HUES48 (cell line): ENCODE data around the gene LIX1.
A peak's percentile ranks its signal among the peaks of the same experiment; 100 is the strongest.
"Not testable (repeated sequence)": the region's sequence is repeated elsewhere in the genome, so short reads cannot be mapped to it uniquely, and the experiment has no call there.

ENCODE experiments used
- H3K27ac ChIP-seq: one replicate; pipeline ENCODE4 v1.7.0; 2013; ENCODE audit warnings: low read depth, low read length, inconsistent platforms
- H3K27me3 ChIP-seq: 2 replicates; pipeline ENCODE4 v1.6.1; 2013; ENCODE audit warnings: mild to moderate bottlenecking, low read length; ENCODE audit not compliant: control insufficient read depth, insufficient read depth
- H3K36me3 ChIP-seq: 2 replicates; pipeline ENCODE4 v1.6.1; 2013; ENCODE audit warnings: low read length; ENCODE audit not compliant: control insufficient read depth, insufficient read depth
- H3K4me1 ChIP-seq: 2 replicates; pipeline ENCODE4 v1.6.1; 2013; ENCODE audit warnings: mild to moderate bottlenecking, low read length; ENCODE audit not compliant: control insufficient read depth, insufficient read depth
- H3K4me3 ChIP-seq: 2 replicates; pipeline ENCODE4 v1.5.1; 2013; ENCODE audit warnings: mild to moderate bottlenecking, low read depth, low read length
- H3K9ac ChIP-seq: 2 replicates; pipeline ENCODE4 v1.6.1; 2013; ENCODE audit warnings: mild to moderate bottlenecking, low read depth, low read length, moderate library complexity
- H3K9me3 ChIP-seq: 2 replicates; pipeline ENCODE4 v1.6.1; 2013; ENCODE audit warnings: low read length; ENCODE audit not compliant: control insufficient read depth, insufficient read depth

LIX1 gene

DNA sequence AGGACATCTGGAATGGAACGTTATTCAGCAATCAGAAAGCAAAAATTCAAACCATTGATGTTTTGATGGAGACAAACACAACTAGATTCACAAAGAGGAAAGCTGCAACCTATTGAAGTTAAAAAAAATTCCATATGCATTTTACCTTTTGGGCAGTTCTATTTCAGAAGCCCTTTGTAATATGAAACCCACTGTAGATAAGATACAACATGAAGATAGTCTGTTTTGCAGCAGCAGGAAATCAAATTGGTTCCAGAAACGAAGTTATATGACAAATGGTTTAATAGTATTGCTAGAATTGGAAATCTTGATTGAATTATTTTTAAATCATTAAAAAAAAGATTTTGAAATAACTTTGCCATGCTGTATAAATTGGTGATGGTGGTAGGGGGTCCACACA is 872 bp downstream of the LIX1 start:
- Histone ChIP-seq H3K9ac (no peak overlapping the region), H3K36me3 (no peaks in the 10 kb centered on the region), H3K4me3 (no peak overlapping the region), H3K27me3 (no peaks in the 10 kb centered on the region), H3K9me3 (no peaks in the 10 kb centered on the region), H3K4me1 (peaks cover 20% of the 10 kb centered on the region), H3K27ac (no peak overlapping the region)

DNA sequence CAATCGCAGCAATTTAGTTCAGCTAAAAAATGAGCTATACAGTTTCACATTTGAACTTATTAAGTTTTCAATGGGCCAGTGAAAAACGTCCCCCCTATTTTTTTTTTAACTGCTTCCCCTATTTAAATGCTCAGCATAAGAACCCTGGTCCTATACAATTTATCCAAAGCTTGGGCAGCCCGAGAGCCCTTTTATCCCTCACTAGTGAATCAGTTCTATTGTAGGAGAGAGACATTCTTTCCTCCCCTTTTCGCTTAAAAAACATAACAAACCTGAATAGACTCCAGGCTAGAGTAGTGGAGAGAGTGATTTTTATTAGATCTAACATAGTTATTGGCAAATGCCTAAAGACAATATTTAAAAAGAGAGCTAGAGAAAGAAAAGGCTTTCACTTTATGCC is 1.4 kb downstream of the LIX1 start:
- Histone ChIP-seq H3K4me3 (no peak overlapping the region), H3K27ac (no peak overlapping the region), H3K9ac (no peak overlapping the region), H3K4me1 (peaks cover 20% of the 10 kb centered on the region), H3K27me3 (no peaks in the 10 kb centered on the region), H3K36me3 (no peaks in the 10 kb centered on the region), H3K9me3 (no peaks in the 10 kb centered on the region)

DNA sequence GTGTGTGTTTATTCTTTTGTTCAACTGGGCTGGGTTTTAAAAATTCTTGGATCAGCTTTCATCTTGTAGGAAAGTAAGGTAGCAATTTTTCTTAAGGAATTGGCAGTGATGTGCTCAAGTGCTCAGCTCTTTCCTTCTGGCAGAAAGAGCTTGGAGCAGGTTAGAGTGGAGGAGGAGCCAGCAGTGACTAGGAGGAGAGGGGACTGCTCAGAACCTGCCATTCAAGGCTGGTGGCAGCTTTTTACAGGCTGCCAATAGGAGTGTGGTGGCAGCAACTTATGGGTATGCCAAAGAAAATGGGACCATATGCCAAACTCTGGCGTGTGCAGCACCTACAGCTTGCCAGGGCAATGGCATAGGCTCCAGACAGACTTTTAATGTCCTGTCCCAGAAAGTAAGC is 2.2 kb downstream of the LIX1 start:
- H3K9me3 ChIP-seq, H3K9ac ChIP-seq, H3K27ac ChIP-seq, H3K27me3 ChIP-seq, H3K36me3 ChIP-seq, H3K4me3 ChIP-seq: not testable (repeated sequence)
- H3K4me1 ChIP-seq, result peaks cover 20% of the 10 kb centered on the region

DNA sequence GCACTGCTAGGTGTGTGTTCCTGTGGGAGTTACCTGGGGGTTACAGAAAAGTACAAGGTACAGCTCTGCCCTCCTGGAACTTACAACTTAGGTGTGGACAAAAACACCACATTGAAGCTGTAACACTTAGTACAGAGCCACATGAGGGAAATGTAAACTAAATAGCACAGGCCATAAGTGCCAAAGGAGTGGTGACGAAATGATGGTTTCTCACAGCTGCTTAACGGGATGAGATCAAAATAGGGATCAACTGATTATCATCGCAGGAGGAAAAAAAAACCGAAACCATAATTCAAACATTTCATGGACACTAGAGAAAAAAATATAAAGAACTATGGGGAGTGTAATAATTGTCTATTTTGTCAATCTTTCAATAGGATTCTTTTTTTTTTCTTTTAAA is 5.9 kb downstream of the LIX1 start:
- Histone ChIP-seq H3K4me1 (peaks cover 19% of the 10 kb centered on the region), H3K27me3 (no peaks in the 10 kb centered on the region), H3K9me3 (no peaks in the 10 kb centered on the region), H3K9ac (no peak overlapping the region), H3K36me3 (no peaks in the 10 kb centered on the region), H3K4me3 (no peak overlapping the region), H3K27ac (no peak overlapping the region)

DNA sequence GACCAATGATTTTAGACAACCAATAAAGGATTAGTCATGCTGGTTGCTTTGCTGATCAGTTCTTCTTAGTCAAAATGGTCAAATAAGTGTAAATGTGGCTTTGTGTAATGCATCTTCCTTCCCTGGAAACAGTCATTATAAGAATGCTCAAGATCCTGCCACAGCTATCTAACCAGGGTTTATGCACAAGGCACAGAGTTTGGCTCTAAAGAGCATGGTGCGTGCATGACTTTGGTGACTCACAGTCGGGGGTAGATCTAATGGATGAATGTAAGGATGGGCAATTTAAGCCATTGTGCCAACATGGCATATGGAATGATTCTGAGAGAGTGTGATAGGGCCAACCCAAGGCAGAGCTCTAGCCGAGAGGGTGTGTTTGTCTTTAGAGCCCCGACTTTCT is 6.5 kb downstream of the LIX1 start:
- H3K27me3 ChIP-seq, result no peaks in the 10 kb centered on the region
- no peaks in the 10 kb centered on the region for H3K36me3 ChIP-seq
- H3K4me1 ChIP-seq, result peaks cover 13% of the 10 kb centered on the region
- no peak overlapping the region for H3K9ac ChIP-seq
- no peak overlapping the region for H3K27ac ChIP-seq
- no peaks in the 10 kb centered on the region for H3K9me3 ChIP-seq
- no peak overlapping the region for H3K4me3 ChIP-seq

DNA sequence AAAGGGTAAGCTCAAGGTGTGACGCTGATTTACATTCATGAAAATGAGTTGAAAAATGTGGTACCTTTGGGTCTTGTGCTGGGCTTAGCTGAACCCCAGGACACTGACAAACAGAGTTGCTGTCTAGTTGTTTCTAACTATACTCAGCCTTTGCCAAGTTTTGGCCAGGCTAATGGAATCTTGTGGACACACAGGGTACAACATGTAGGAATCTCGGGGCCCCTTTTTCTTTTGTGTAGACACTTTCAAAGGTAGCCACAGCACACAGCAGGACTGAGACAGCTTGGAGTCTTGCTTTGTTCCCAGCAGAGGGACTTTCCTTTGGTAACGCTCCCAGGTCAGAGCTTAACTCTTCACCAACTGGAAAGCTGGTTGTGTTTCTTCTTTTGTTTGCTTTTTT is 7.8 kb downstream of the LIX1 start:
- H3K36me3 ChIP-seq, result no peaks in the 10 kb centered on the region
- H3K4me1 ChIP-seq, result peaks cover 8% of the 10 kb centered on the region
- peak overlapping the region; percentile 82 for H3K27ac ChIP-seq
- no peaks in the 10 kb centered on the region for H3K9me3 ChIP-seq
- no peak overlapping the region for H3K4me3 ChIP-seq
- no peaks in the 10 kb centered on the region for H3K27me3 ChIP-seq
- no peak overlapping the region for H3K9ac ChIP-seq

DNA sequence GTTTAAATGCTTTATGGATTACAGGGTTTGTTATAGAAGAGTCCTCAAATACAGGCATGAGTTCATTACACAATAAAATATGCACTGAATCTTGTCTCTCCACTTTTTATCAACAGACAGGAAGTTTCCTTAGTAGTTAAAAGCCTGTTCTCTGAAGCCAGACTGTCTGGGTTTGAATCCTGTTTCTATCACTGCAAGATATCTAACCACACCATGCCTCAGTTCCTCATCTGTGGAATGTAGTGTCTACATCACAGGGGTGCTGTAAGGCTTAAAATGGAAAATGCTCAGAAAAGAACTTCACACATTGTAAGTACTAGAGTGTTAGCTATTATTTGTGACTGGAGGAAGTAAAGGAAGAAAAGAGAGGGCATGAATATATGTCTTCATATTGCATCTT is 9.3 kb downstream of the LIX1 start:
- Histone ChIP-seq H3K4me1 (peaks cover 8% of the 10 kb centered on the region), H3K36me3 (no peaks in the 10 kb centered on the region), H3K27me3 (no peaks in the 10 kb centered on the region), H3K9ac (no peak overlapping the region), H3K4me3 (no peak overlapping the region), H3K27ac (no peak overlapping the region), H3K9me3 (no peaks in the 10 kb centered on the region)

DNA sequence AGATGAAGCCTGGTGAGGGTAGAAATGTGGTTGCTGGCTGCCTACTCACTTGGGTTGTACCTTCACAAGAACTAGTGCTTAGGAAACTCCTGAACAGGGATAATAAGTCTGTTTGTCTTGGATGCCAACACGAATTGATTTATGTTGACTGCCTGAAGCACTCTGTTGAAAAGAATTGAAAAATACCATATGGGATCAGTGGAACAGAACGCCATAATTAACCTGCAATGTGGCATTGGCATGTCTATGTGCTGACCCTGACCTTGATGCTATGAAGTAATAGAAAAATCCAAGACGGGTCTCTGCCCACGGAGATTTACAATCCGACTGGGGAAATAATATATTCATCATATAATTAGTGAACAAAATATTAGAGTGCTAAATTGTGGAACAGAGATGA is 10.5 kb downstream of the LIX1 start:
- Histone ChIP-seq H3K27ac (no peak overlapping the region), H3K4me1 (peaks cover 8% of the 10 kb centered on the region), H3K27me3 (no peaks in the 10 kb centered on the region), H3K4me3 (no peak overlapping the region), H3K9me3 (no peaks in the 10 kb centered on the region), H3K9ac (no peak overlapping the region), H3K36me3 (no peaks in the 10 kb centered on the region)

DNA sequence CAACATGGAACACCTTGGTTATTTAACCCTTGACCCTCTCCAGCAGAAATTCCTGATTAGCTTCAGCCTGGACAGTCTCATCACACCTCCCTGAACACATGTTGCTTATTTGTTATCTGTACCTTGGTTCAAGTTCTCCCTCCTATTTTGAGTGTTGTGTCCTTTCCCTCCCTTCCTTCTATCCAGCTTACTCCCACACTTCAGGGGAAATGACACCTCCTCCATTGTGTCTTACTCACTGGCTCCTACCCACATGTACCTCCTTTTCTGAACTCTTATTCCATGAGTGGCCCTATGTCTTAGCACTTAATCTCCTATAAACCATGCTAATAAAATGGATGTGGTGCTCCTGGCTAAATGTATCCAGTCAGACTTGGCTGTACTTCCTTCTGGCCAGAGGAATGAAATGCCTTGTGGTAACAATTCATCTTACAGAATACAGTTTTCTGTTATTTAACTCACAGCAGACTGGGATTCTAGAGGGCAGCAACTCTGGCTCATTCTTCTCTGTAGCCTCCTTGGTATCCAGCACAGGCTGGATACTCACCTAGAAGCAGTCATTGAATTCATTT is 11.2 kb downstream of the LIX1 start:
- Histone ChIP-seq H3K36me3 (no peaks in the 10 kb centered on the region), H3K4me1 (peaks cover 8% of the 10 kb centered on the region), H3K4me3 (no peak overlapping the region), H3K27me3 (no peaks in the 10 kb centered on the region), H3K9me3 (no peaks in the 10 kb centered on the region), H3K27ac (no peak overlapping the region), H3K9ac (no peak overlapping the region)

DNA sequence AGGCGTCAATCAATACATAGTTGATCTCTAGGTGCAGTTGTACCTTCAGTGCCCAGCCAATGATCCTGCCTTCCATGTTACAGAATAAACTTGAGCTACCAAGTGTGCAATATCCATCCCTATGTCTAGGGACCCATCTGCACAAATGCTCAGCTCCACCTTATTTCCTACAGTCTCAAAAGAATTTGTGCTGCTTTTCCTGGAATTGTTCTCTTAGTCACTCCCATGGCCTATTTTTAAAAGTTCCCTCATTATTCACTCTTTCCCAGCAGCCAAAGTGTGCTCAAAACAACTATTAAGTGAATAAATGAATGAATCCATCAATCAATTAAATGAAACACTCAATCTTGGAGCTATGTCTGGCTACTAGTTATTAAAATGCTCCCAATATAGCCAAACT is 14.7 kb downstream of the LIX1 start:
- H3K9ac ChIP-seq, result no peak overlapping the region
- H3K27ac ChIP-seq, result no peak overlapping the region
- no peaks in the 10 kb centered on the region for H3K9me3 ChIP-seq
- H3K4me3 ChIP-seq, result no peak overlapping the region
- H3K4me1 ChIP-seq, result peaks cover 7% of the 10 kb centered on the region; the same call in 1 of the 2 replicates
- H3K36me3 ChIP-seq, result no peaks in the 10 kb centered on the region
- H3K27me3 ChIP-seq, result no peaks in the 10 kb centered on the region

DNA sequence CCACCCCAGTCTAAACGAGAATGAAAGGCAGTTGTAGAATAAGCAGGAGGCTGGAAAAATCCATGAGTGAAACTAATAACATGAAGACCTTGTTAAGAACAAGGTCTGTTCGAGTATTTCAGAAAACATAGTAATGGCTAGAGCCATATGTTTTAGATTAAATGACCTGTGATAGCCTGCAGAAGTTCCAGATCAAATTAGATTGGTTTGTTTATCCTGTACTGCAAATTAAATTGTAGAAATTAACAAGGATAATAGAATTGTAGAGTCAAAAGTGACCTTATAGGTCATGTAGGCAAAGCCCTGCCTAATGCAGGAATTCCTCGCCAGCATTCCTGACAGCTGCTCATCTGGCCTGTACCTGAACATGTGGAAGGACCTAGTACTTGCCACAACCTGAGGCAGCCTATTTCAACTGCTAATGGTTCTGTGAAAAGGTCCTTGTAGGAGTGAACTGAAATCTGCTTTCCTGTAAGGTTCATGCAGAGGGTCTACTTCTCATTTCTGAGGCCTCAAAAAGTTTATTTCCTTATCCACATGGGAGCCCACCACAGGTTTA is 17.2 kb downstream of the LIX1 start:
- Histone ChIP-seq H3K4me1 (peaks cover 7% of the 10 kb centered on the region; the same call in 1 of the 2 replicates), H3K36me3 (no peaks in the 10 kb centered on the region), H3K9ac (no peak overlapping the region), H3K4me3 (no peak overlapping the region), H3K27ac (no peak overlapping the region), H3K27me3 (no peaks in the 10 kb centered on the region), H3K9me3 (no peaks in the 10 kb centered on the region)
